COR-L47 (cell line): ENCODE measurements around the gene AQP5.

Source experiments
- DNase-seq: peaks from one replicate; lab custom pipeline; 2025; lab: John Stamatoyannopoulos, UW

Gene AQP5

DNA sequence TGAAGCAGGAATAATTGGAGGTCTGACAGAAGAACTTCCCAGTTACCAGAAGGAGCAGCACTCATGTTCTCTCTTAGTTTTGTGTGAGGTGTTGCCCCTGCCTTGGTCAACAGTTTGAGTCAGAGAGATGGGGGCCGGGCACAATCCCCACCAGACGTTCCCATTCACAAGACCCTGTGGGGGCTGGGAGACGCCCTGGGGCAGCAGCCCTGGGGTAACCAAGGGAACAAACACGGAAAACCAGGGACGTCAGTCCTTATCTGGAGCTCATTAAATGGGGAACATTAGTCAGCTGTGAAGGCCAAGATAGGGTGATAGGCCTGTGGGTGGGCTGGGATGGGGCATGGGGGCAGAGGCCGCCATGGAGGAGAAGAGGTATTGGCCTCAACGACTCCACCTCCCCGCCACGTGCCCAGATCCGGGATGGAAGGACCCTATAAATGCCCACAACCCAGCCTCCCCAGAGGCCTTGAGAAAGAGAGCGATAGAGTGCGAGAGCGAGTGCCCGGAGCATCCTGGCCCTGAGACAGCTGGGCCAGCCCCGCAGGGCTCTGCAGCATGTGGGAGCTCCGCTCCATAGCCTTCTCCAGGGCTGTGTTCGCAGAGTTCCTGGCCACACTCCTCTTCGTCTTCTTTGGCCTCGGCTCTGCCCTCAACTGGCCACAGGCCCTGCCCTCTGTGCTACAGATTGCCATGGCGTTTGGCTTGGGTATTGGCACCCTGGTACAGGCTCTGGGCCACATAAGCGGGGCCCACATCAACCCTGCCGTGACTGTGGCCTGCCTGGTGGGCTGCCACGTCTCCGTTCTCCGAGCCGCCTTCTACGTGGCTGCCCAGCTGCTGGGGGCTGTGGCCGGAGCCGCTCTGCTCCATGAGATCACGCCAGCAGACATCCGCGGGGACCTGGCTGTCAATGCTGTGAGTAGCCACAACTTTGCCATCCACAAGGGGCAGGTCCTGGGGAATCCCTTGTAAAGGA lies 11.1 kb upstream of the AQP5 start, which contains the start of gene AQP2:
TSS of gene AQP2 (plus strand) at position 465 of the 979 bp plus-strand sequence. CDS start at position 559, 94 bp downstream.
- DNase-seq, result no peak

DNA sequence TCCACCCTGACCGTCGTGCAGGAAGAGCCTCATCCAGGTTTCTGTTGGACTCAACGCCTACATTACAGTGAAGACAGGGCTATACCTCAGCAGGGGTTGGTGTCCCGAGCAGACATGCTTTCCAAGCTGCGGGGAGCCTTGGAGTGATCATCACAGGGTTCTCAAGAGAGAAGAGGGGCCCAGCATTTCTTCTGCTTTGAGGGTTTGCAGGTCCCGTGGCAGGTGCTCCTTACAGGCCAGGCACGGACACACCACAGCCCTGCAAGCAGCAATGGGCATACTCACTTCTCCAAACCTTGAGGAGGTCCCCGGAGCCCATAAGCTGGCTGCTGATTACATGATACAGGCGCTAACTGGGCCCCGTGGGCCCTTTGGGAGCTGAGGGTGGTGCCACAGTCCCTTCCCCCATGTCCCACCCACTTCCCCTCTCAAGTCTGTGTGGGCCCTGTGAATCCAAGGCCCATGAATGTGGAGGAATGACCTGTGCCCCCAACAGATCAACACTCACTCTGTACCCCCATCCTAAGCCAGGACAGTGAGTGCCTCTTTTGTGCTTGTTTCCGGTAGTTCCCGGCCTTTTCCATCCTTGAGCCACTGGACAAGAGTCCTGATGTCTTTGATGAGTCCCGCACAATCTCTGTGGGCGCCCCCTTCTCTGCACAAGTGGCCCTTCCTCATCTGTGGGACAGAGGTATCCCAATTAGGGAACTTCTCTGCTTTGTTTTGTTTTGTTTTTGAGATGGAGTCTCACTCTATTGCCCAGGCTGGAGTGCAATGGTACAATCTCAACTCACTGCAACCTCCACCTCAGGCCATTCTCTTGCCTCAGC lies 10.0 kb upstream of the AQP5 start:
- DNase-seq, result no peak

DNA sequence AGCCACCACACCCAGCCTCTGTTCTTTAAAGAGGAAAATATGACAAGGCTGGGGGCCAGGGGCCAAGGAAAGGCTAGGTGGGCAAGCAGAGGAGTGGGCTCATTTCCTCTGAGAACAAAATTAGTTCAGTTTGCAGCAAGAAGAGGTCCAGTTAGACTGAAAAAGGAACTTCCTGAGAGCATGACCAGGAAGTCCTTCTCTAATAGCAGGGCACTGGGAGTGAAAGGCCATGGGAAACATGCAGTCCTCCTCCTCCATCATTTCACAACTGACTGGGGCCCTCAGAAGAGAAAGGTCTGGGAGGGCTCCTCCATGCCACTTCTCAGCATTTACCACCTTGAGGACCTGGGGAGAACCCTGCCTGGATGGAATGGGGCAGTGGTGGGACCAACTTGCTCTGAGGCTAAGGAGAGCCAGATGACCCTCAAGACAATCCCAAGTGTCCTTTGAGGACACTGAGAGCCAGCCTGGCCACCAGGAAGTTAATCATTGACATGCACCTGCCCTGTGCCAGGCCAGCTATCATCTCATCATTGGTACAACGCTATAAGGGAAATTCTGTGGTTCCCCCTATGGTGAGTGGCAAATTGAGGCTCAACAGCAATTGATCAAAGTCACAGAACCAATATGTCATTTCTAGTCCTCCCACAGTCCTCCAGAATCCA lies 9.1 kb upstream of the AQP5 start:
- no peak for DNase-seq

DNA sequence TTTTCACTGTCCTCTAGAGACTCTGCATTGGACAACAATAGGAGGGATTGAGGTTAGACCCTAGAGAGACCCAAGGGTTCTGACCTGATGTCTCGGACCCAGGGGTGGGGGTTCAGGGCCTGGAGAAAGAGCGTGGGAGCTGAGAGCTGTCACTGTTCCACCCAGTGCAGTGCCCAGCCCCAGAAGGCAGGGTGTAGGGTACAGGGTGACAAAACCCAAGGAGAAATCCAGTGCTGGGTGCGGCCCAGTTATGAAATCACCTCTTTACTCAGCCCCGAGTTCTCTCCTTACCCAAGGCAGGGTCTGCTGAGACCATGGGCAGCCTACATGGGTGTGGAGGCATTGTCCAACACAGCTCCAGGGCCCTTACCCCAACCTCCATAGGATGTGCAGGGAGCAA lies 8.5 kb upstream of the AQP5 start:
- no peak for DNase-seq

DNA sequence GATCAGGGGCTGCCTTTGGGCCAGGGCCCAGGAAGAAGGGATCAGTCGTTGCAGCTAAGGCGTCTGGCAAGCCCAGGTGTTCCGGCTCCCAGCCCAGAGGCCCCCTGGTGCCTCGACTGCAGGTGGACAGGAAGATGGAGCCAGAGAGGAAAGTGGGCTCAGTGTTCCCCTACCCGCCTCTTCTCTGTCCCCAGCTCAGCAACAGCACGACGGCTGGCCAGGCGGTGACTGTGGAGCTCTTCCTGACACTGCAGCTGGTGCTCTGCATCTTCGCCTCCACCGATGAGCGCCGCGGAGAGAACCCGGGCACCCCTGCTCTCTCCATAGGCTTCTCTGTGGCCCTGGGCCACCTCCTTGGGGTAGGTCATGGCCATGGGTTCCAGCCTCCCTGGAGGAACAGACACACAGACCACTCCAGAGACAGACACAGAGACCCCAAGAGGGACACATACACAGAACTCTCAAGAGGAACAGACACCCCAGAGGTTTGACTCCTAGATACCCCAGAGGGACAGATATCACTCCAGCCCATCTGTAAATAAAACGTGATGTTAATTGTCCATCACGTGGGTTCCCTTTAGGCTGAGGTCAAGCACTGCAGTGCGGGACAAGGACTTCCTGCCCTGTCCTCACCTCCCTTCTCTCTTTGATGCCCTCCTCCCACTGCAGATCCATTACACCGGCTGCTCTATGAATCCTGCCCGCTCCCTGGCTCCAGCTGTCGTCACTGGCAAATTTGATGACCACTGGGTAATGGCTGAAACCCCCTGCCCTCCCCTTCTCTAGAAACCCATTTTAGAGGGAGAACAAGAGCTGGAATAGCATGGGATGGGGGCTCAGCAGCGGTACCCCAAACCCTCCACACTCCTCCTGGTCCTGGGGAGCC lies 7.5 kb upstream of the AQP5 start:
- DNase-seq, result no peak

DNA sequence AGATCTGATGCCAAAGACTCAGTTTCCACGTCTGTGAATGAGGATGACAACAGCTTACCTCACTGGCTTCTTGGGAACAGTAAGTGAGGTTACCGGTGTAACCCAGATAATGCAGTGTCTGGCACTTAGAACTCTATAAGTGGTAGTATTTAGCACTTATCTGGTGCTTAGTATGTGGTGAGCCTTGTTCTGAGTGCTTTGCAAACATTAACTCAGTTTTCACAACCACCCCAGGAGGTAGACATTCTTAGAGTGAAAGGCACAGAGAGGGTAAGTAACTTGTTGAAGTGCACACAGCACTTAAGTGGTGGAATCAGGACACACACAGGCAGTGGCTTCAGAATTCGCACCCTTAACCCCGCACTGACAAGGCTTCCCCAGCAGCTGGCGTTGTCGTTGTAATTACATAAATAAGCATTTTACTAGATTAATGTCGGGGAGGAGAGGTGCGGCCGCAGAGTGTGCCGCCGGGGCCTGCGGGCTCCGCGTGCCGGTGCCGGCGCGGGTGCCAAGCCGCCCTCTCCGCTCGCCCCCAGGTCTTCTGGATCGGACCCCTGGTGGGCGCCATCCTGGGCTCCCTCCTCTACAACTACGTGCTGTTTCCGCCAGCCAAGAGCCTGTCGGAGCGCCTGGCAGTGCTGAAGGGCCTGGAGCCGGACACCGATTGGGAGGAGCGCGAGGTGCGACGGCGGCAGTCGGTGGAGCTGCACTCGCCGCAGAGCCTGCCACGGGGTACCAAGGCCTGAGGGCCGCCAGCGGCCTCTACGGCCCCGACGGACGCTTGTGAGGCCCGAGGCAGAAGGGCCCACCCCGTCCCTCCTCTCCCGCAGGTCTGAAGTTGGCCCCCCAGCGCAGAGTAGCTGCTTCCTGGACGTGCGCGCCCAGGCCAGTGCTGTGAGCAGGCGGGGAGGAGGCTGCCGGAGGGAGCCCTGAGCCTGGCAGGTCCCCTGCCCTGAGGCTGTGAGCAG lies 6.5 kb upstream of the AQP5 start:
- DNase-seq, result no peak

DNA sequence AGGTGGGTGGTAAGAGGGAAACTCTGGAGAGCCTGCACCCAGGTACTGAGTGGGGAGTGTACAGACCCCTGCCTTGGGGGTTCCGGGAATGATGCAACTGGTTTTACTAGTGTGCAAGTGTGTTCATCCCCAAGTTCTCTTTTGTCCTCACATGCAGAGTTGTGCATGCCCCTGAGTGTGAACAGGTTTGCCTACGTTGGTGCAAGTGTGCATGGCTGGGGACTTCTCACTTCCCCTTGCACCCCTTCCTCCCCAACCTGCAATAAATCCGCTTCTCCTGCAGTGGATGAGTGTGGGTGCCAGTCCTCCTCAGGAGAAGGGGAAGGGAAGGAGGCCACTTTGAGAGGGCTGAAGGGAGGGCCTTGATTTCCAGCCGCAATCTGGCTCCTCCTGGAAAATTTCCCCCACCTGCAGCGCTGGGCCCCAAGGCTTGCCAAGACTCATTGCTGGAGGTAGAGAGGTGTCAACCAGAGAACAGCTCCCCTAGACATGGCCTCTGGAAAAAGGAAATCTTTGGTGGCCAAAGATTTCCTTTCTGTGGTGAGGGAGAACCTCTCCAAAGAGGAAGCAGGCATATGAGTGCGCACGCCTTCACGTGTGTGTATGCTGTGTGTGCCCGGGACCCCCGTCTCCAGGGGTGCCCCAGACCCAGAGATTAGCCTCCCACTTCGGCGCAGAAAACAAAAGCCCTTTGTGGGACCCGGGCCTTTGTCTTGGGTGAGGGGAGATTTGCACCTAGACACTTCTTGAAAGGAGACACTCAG lies 5.6 kb upstream of the AQP5 start:
- no peak for DNase-seq

DNA sequence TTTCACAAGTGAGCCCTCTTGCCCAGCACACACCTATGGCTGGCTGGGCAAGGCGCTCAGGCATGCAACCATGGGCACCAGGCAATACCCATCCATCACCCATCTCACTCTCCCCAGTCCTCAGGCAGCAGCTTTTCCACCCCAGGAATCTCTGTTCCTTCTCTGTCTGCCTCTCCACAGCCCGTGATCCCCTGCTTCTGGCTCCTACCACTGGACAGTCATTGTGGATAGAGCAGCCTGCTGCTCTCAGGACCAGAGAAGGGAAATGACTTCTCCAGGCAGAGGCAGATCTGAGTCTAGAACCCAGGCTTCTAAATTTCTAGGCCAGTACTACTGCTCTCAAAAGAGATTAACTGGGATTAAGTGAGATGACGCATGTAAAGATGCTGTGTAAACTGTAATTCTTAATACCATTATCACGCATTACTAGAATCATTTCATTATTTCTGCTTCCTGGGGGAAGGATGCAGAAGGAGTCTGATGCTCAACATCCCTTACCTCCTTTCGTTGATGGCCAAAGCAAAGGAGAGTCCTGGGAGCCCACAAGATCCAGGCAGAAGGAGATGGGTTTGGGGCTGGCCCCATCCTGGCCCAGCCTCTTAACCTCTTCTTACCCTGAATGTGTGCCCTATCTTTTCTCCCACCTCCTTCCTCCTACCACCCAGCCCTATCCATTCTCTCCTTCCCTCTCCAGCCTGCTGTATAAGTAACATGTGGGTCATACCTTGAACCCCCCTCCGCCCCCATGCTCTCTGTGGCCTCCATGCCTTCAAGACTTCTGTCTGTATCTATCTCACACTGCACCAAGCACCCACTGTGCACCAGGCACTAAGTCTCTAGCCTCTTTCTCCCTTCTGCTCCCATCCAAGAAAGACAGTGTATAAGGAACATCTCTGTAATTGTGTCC lies 4.8 kb upstream of the AQP5 start:
- DNase-seq, result no peak

DNA sequence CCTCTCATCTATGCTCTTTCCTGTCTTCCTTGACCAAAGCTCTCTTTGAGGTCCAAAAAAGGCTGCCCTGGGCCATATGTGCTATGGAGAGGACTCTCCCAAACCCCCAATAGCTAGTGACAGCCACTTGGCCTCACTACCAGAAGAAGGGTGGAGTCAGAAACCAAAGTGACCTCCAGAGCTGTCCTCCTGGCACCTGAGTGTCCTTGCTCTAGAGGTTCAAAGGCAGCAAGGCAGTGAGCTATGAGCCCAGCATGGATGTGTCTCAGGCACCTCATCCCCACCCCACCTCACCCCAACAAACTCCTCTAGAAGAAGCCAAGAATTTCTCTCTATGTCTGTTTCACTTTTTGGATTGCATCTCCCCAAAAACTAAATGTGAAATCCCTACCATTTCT lies 4.1 kb upstream of the AQP5 start:
- no peak for DNase-seq

DNA sequence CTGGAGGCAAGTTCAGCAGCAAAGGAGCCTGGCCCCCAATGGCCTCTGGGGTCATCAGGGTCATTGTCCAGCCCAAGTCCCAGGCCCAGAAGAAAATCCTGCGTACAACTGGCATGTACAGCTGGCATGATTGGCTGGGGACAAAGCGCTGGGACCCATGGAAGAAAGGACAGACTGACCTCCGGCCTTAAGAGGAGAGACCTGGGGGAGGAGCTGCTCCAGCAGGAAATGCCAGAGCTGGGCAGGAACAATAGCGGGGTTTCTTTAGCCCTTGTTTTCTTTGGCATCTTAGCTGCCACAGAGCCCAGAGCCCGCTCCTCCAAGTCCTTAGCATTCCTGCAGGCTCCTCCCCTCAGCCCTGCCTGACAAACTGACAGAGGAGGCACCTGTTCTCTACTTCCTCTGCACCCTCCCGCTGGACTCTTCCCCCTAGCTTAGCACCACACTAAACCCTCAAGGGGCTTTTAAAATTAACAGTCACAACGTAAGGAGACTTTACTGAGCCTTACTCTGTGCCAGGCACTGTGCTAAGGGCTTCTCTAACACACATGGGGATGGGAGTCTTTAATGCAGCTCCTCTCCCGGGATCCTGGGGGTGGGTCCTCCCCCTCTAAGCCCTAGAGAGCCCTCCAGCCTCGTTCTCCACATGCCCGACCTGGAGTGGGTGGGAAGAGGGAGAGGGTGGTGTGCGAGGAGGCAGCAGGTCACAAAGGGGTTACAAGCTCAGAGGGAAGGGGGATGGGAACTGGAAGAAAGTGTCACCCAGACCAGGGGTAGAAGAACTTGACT lies 1.8 kb upstream of the AQP5 start:
- DNase-seq, result no peak

DNA sequence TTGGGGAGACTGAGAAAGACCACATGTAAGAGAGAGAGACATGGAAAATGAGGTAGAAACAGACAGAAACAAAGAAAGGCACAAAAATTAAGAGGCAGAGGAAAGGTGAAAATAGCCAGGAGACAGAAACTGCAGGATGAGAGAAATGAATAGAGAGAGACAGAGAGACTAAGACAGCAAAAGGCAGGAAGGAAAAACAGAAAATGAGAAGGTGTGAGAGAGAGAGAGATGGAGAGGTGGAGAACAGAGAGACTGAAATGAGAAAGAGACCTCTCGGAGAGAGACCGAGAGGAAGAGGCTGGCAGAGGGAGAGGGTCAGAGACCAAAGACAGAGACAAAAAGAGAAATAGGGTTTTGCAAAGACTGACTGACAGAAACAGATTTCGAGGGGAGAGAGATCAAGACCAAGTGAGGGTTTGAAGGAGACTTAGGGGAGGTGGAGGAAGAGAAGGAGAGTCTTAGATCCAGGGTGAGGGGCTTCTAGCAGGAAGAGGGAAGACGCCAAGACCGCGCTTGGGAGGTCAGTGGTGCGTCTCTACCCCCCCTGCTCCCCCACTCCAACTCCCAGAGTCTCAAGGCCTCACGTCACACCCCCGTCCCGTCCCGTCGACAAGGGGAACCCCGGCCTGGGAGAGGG lies 1.1 kb upstream of the AQP5 start:
- no peak for DNase-seq

DNA sequence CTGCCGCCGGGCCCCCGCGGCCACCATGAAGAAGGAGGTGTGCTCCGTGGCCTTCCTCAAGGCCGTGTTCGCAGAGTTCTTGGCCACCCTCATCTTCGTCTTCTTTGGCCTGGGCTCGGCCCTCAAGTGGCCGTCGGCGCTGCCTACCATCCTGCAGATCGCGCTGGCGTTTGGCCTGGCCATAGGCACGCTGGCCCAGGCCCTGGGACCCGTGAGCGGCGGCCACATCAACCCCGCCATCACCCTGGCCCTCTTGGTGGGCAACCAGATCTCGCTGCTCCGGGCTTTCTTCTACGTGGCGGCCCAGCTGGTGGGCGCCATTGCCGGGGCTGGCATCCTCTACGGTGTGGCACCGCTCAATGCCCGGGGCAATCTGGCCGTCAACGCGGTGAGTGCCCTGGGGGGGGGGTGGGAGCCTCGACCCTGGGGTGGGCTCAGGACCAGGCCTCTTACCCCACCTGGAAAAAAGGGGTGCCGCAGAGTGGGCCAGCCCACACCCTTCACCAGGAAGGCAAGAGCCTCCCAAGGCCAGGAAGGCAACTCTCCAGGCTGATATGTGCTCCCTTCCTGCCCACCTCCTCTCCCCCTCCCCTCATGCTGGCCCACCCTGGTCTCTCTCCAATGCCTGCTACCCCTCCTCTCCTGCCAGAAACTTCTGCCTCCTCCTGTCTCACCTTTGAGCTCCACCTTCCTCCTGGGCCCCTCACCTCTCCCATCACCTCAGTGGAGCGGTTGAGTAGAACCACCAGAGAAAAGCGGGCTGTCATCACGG lies 507 bp downstream of the AQP5 start:
- DNase-seq, result no peak

DNA sequence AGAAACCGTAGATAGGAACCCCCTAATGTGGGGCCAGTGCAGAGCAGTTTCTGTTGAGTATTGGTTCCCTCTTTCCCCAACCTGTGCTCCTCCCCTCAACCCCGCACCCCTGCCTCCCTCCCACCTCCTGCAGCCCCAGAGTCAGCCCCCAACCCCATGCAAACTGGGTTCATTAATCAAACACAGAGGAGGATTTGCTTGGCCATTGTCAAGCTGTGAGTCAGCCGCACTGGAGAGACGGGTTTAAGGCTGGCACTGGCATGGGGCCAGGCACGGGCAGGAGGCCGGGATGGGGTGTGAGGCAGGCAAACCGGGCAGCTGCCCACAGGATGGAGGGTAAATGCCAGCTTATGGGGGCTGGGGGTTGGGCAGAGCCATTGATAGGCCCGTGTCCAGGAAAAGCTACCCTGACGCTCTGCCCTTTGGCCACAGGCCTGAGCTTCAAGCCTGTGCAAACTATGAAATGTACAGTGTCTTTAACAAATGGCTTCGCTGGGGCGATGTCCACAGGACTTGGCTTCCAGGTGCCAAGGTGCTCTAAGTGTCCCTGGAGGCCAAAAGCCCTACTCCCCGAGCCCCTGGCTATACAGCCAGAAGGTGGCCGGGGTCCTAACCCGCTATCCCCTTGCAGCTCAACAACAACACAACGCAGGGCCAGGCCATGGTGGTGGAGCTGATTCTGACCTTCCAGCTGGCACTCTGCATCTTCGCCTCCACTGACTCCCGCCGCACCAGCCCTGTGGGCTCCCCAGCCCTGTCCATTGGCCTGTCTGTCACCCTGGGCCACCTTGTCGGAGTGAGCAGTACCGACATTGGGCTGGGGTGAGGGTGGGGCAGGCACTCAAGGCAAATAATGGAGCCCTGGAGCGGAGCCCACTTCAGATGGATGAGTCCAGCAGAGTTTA lies 1.4 kb downstream of the AQP5 start:
- peak; percentile 85 for DNase-seq

DNA sequence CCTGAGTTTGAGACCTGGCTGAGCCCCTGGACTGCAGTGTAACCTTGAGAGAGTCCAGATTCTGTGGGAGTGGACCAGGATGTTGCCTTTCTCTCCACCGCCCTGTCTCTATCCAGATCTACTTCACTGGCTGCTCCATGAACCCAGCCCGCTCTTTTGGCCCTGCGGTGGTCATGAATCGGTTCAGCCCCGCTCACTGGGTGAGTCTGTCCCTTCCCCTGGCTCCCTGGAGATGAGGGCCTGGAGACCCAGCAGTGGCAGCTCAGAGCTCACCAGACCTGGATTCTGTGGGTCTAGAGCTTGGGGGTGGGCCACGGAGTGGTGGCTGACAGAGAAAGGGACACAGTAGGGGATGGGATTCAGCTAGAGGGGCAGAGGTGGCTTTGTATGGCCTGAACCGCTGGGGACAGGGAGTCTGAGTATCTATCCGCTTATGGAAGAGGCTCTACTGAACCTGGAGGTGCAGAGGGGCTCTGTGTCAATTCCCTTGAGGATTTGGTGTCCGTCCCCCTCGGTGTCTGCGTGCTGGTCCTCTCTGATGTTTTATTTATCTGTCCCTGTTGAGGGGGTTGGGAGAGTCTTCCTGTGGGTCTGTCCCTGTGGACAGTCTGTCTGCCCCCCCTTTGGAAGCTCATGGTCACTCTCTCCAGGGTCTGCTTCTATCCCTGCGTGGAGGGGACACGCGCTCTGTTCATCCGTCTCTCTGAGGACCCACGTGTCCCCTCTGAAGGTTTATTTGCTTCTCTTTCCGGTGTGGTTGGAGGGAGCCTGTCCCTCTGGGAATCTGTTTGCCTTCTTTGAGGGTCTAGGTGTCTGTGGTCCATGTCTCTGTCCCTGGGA lies 2.5 kb downstream of the AQP5 start:
- no peak for DNase-seq
